Peyer's patch (tissue), 4 donors: ENCODE results near the gene ASZ1.

Experiments used
- CTCF ChIP-seq, 6 experiments: fragments of 450-650 bp in 4 of 6; fragments of 200-600 bp in 2 of 6; sonication (generic) in 1 of 6; IDR thresholded peaks; one replicate each; pipeline ENCODE4 v1.5.1; 2017 to 2019; ENCODE audit warnings: antibody characterized with exemption in 6 of 6, mild to moderate bottlenecking in 3 of 6, moderate library complexity in 1 of 6
- POLR2A ChIP-seq, 2 donors: fragments of 450-650 bp; IDR thresholded peaks; one replicate each; pipeline ENCODE4 v1.5.1; 2017; ENCODE audit warnings: antibody characterized with exemption in 2 of 2, mild to moderate bottlenecking in 2 of 2, moderate library complexity in 2 of 2

DNA sequence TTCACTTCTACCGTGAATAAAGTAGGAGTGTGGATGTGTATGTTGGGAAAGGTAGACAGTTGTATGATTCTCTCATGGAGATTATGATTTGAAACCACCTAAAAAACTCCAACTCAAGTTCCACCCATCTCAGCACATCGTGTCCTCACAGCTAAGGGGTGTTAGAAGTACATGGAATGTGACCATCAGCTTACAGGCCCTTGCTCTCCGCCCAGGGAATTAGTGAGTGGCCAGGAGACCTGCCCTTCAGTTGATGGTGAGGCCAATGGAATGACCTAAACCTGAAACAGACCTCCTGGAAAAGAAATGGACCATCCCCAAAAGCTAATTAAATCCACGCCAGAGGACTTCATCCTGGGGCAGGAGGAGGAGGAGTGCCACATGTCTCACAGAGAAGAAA lies 102.3 kb downstream of the ASZ1 start:
- no peak for TF ChIP-seq POLR2A (IDR thresholded peaks at IDR 0.05)
- no peak for TF ChIP-seq CTCF (IDR thresholded peaks at IDR 0.05)
